WERI-Rb-1 (cell line): ENCODE measurements around the gene TRIM9.

Experiments used
- DNase-seq: peaks from one replicate; pipeline ENCODE4 v3.0.0-alpha.2; 2020
- H3K27ac ChIP-seq: fragments of 250-450 bp; sonication (Bioruptor Pico); 2 replicates; pipeline ENCODE4 v1.5.1; 2020; ENCODE audit warnings: mild to moderate bottlenecking, moderate library complexity
- H3K27me3 ChIP-seq: fragments of 250-450 bp; sonication (Bioruptor Pico); 2 replicates; pipeline ENCODE4 v1.5.1; 2021; ENCODE audit warnings: mild to moderate bottlenecking, low read depth, moderate library complexity; ENCODE audit not compliant: insufficient read depth, severe bottlenecking
- H3K36me3 ChIP-seq: fragments of 250-450 bp; sonication (Bioruptor Pico); 2 replicates; pipeline ENCODE4 v1.5.1; 2020; ENCODE audit warnings: mild to moderate bottlenecking, moderate library complexity
- H3K4me3 ChIP-seq: 2 replicates; pipeline ENCODE4 v1.5.1; 2011; ENCODE audit warnings: low read depth, mild to moderate bottlenecking, control low read depth, low read length
- H3K9me3 ChIP-seq: fragments of 250-450 bp; sonication (Bioruptor Pico); 2 replicates; pipeline ENCODE4 v1.5.1; 2021; ENCODE audit warnings: mild to moderate bottlenecking, moderate library complexity; ENCODE audit not compliant: severe bottlenecking
- CTCF ChIP-seq: IDR thresholded peaks from 2 replicates; pipeline ENCODE4 v1.5.1; 2011; ENCODE audit warnings: low read depth, mild to moderate bottlenecking, control low read depth, inconsistent platforms, low read length

TRIM9 gene

GRCh38 chr14:50967790-50968189, 127.1 kb downstream of the TRIM9 start:
- no peak for DNase-seq
- TF ChIP-seq CTCF, result no peak

GRCh38 chr14:50967103-50967502, 127.8 kb downstream of the TRIM9 start:
- no peak for DNase-seq
- no peak overlapping the region for H3K27ac ChIP-seq
- H3K36me3 ChIP-seq, result no peaks in the 10 kb centered on the region
- no peak for TF ChIP-seq CTCF
- H3K4me3 ChIP-seq, result no peak overlapping the region
- H3K27me3 ChIP-seq, result no peaks in the 10 kb centered on the region
- no peaks in the 10 kb centered on the region for H3K9me3 ChIP-seq

More at GRCh38 chr14:50967790-50968189, 127.1 kb downstream of the TRIM9 start:
- H3K9me3 ChIP-seq, result no peaks in the 10 kb centered on the region
- no peak overlapping the region for H3K4me3 ChIP-seq
- H3K27ac ChIP-seq, result no peak overlapping the region
- H3K36me3 ChIP-seq, result no peaks in the 10 kb centered on the region
- H3K27me3 ChIP-seq, result no peaks in the 10 kb centered on the region

- DNase-seq, result no peak
- TF ChIP-seq CTCF, result no peak
- Histone ChIP-seq H3K9me3 (no peaks in the 10 kb centered on the region), H3K36me3 (no peaks in the 10 kb centered on the region), H3K27me3 (no peaks in the 10 kb centered on the region), H3K27ac (no peak overlapping the region), H3K4me3 (no peak overlapping the region)
Observed at GRCh38 chr14:50964683-50965390, 130.1 kb downstream of the TRIM9 start.

- DNase-seq, result no peak
- no peaks in the 10 kb centered on the region for H3K27me3 ChIP-seq
- H3K9me3 ChIP-seq, result no peaks in the 10 kb centered on the region
- H3K27ac ChIP-seq, result no peak overlapping the region
- no peak overlapping the region for H3K4me3 ChIP-seq
- H3K36me3 ChIP-seq, result no peaks in the 10 kb centered on the region
- TF ChIP-seq CTCF, result no peak
Observed at GRCh38 chr14:50963919-50964318, 131.0 kb downstream of the TRIM9 start.

GRCh38 chr14:50961605-50962221, 133.2 kb downstream of the TRIM9 start:
- no peak for DNase-seq
- Histone ChIP-seq H3K27me3 (no peaks in the 10 kb centered on the region), H3K9me3 (no peaks in the 10 kb centered on the region), H3K27ac (no peak overlapping the region), H3K36me3 (no peaks in the 10 kb centered on the region), H3K4me3 (no peak overlapping the region)
- no peak for TF ChIP-seq CTCF
